NCI-H2029 treated with DMSO at 0.1 percent for 48 hours (cell line): ENCODE measurements around the gene FGD3.
"Not testable (repeated sequence)": the region's sequence is repeated elsewhere in the genome, so short reads cannot be mapped to it uniquely, and the experiment has no call there.

Experiments
- DNase-seq: peaks from one replicate; lab custom pipeline; 2025; lab: John Stamatoyannopoulos, UW

FGD3 gene

GRCh38 chr9:92974761-92975755 lies 27.7 kb downstream of the FGD3 start:
- no peak for DNase-seq

GRCh38 chr9:92976431-92976830 lies 29.1 kb downstream of the FGD3 start:
- no peak for DNase-seq

DNA sequence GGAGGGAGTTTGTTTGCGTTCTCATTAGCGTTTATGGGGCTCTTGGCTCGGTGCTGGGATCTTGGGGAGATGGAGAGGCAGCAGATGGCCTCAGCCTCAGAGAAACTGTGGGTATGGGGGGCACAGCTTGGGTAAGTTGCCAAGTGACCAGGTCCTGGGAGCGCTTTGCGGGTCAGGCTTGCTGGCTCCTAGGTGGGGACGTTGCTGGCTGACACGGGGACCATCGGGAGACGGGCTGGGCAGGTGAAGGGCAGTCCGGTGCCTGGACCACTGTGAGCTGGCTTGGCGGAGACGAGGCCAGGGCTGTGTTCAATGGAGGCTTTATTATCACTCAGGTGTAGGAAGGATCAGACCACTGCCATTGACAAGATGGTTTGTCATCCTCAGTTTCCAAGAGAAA lies 30.0 kb downstream of the FGD3 start:
- no peak for DNase-seq

GRCh38 chr9:92978345-92978875 lies 31.1 kb downstream of the FGD3 start:
- no peak for DNase-seq

- DNase-seq = no peak
Observed at GRCh38 chr9:92979283-92980056, 32.1 kb downstream of the FGD3 start.

DNA sequence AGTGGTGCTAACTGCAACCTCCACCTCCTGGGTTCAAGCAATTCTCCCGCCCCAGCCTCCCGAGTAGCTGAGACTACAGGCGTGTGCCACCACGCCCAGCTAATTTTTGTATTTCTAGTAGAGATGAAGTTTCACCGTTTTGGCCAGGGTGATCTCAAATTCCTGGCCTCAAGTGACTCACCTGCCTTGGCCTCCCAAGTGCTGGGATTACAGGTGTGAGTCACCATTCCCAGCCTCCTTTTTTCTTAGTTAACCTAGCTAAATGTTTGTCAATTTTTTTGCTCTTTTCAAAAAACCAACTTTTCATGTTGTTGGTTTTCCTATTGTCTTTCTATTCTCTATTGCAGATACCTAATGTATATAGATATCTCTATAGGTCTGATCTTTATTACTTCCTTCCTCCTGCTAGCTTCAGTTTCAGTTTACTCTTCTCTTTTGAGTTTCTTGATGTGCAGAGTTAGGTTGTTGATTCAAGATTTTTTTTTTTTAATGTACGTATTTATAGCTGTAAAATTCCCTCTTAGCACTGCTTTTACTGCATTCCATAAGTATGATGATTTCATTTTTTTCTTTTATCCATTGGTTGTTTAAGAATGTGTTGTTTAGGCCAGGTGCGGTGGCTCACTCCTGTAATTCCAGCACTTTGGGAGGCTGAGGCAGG lies 32.9 kb downstream of the FGD3 start:
- no peak for DNase-seq

DNA sequence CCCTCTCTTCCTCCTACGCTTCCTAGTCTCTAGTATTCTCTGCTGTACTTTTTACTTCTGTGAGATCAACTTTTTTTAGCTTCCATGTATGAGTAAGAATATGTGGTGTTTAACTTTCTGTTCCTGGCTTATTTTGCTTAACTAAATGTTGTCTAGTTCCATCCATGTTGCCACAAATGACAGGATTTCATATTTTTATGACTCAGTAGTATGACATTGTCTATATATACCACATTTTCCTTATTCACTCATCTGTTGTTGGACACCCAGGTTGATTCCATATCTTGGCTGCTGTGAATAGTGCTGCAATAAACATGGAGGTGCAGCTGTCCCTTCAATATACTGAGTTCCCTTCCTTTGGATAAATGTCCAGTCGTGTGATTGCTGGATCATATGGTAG lies 34.8 kb downstream of the FGD3 start:
- no peak for DNase-seq

DNA sequence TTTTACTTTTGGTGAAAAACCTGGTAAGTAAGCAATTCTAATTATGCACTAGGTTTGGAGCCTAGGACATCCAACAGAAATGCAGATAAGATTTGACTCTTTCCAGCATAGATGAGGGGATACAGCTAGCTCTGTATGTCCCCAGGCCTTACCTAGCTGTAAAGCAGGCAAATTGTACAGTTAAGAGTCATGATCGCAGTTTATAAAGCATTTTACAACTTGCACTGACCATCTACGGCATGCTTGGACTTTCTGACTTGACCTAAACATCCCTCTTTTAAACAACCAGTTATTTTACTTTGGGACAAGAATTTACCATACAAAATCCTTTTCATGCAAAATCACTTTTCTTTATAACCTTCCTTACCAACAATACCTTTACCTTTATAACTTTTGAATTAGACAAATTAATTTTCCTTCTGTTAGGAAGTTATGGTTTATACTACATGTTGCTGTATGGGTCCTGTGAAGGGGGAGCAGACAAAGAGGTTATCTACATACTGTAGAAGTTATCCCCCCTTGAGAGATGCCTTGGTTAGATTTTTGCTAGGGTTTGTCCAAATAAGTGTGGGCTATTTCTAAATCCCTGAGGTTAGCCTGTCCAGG lies 36.8 kb downstream of the FGD3 start:
- DNase-seq = peak; percentile 2

DNA sequence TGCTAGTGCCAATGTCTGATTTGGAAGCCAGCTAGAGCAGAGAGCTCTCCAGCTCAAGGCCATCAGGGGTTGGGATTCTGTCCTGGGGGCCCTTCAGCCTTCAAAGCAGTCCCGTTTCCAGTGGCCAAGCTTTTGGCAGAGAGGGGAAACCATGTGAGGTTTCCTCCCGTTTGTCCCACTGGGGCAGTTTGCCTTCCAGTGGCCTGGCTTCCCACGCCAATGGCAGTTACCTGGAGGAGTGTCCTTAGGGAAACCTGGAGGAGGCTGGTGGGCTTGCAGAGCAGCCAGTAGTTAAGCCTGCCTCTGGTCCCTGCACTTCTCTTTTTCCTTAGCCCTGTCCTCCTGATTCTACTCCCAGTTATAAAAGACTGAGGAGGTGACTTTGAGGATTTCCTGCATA lies 37.7 kb downstream of the FGD3 start:
- DNase-seq = no peak

GRCh38 chr9:92986176-92987119 lies 39.1 kb downstream of the FGD3 start:
- no peak for DNase-seq

- DNase-seq = no peak
Observed at GRCh38 chr9:92988215-92988768, 41.0 kb downstream of the FGD3 start.

DNA sequence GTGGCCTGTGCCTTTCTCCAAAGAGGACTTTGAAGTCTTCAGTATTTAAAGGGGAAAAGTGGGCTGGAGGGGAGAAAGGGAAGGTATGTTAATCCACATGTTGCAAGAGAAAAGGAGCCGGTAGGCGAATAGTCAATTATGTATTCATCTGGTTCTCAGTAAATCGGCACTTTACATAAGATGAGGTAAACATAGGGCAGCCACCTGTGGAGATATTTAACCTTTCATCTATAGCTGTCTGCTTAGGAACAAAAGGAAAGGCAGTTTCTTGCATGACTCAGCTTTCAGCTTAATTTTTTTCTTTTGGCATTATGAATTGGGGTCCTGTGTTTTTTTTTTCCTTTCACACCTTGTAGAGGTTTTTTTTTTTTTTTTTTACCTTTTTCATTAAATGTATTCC lies 42.2 kb downstream of the FGD3 start:
- no peak for DNase-seq

DNA sequence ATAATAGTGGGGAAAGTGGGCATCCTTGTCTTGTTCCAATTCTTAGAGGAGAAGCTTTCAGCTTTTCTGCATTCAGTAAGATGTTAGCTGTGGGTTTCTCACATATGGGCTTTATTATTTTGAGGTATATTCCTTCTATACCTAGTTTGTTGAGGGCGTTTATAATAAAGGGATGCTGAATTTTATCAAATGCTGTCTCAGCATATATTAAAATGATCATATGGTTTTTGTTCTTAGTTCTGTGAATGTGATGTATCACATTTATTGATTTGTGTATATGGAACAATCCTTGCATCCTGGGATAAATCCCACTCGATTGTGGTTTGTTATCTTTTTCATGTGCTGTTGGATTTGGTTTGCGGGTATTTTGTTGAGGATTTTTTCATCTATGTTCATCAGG lies 43.1 kb downstream of the FGD3 start:
- no peak for DNase-seq

- no peak for DNase-seq
Observed at GRCh38 chr9:92992549-92992948, 45.2 kb downstream of the FGD3 start.

DNA sequence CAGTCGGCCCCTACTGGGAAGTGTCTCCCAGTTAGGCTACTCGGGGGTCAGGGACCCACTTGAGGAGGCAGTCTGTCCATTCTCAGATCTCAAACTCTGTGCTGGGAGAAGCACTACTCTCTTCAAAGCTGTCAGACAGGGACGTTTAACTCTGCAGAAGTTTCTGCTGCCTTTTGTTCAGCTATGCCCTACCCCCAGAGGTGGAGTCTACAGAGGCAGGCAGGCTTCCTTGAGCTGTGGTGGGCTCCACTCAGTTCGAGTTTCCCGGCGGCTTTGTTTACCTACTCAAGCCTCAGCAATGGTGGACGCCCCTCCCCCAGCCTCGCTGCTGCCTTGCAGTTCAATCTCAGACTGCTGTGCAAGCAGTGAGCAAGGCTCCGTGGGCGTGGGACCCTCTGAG lies 51.5 kb downstream of the FGD3 start:
- not testable (repeated sequence) for DNase-seq

DNA sequence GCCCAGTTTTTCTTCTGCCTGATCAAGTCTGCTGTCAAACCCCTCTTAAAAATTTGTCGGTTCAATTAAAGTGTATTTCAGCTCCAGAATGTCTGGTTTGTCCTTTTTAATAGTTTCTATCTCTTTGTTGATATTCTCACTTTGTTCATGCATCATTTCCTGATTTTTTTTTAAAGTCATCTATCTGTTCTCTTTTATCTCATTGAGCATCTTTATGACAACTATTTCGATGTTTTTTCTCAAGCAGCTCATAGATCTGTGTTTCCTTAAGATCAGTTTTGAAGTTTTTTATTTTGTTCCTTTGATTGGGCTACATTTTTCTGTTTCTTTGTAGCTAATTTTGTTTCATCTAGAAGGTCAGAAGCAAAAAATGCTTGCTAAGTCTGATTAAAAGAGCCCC lies 53.7 kb downstream of the FGD3 start:
- no peak for DNase-seq

DNA sequence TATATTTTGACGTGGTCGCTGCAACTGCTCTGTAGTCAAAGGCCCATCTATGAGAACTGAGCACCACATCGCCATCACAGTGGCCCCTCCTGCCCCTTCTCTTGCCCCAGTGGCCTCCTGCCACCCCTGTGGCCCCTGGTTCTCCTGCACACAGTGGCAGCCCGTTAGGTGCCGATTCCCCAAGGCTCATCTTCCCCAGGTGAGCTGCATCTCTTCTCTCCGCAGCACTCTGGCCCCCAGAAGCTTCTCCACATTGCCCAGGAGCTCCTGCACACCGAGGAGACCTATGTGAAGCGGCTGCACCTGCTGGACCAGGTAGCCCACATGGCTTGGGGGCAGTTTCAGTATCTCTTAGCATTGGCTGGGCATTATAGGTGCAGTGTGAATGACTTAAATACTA lies 55.4 kb downstream of the FGD3 start:
- DNase-seq = no peak

DNA sequence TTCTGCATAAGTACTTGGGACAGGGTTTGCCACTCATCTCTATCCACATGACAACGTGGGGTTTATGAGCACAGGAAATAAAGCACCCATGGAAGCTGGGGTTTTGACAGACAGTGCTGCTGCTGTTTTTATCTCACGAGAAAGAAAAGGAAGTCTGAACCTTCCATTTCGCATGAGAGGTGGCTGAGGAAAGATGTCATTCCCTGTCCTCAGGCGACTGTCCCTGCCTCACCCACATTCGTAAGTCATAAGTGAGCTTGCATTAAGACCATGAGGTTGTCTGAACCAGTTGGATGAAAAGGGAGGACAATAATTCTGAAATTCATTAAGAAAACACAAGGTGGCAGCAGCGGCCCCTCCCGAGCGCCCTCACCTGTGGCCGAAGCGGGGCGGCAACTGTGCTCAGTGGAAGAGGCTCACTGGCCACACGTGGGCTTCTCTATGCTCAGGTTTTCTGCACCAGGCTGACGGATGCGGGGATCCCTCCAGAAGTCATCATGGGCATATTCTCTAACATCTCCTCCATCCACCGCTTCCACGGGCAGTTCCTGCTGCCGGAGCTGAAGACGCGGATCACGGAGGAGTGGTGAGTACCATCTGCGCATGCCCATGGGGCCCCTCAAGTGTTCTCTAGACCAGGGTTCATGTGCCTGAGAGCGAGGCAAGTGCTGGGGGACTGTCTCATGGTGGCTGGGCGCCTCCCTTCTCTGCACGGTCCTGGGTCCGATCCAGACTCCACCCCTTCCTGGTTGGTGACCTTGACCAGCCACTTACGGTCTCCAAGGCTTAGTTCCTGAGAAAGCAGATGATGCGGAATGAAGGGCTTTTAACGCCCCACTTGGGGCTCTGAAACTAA lies 56.5 kb downstream of the FGD3 start:
- DNase-seq = peak; percentile 85

DNA sequence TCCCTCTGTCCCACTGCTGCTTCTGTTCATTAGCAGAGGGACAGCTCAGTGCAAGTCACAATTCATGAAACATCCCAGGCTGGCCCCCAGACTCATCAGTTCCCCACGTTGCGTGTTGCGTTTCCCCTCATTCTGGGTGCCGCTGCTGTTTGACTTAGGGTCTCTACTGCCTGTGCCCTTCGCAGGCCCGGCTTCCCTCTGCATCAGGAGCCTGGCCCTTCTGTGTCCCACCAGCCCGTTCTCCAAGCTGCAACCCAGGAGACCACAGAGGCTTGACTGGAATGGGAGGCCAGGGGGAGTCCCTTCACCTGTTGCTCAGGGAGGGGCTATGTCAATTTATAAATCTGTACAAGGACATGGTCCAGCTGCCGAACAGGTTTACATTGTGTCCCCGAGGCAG lies 57.2 kb downstream of the FGD3 start:
- DNase-seq = no peak
